Activated CD4-positive, CD25-positive, alpha-beta regulatory T cell (primary cell): ENCODE data around the gene PCDHA13.
"Not testable (repeated sequence)": the region's sequence is repeated elsewhere in the genome, so short reads cannot be mapped to it uniquely, and the experiment has no call there.

Experiments used
- DNase-seq, 4 experiments: peaks; one replicate each; lab custom pipeline; 2025; lab: John Stamatoyannopoulos, UW

The PCDHA13 gene

GRCh38 chr5:140881889-140882590 lies at the start of gene PCDHA13:
Gene PCDHA13 (plus strand): TSS chr5:140882124. CDS start chr5:140882269, 145 bp downstream.
- DNase-seq, result no peak

- DNase-seq, result no peak
These were observed 47.9 kb upstream of the PCDHA13 start, which contains the start of gene PCDHA7 for GRCh38 chr5:140833993-140834392. Gene PCDHA7 (plus strand): TSS chr5:140834269. CDS start chr5:140834384, 115 bp downstream.

GRCh38 chr5:140834439-140835008 lies 47.4 kb upstream of the PCDHA13 start:
- DNase-seq, result not testable (repeated sequence)

GRCh38 chr5:140835622-140836510 lies 46.1 kb upstream of the PCDHA13 start:
- no peak for DNase-seq

GRCh38 chr5:140840978-140841962 lies 40.7 kb upstream of the PCDHA13 start, which contains the start of gene PCDHA8:
Gene PCDHA8 (plus strand): TSS chr5:140841187. CDS start chr5:140841322, 135 bp downstream.
- DNase-seq, result no peak

- DNase-seq, result no peak
These were observed 38.9 kb upstream of the PCDHA13 start for GRCh38 chr5:140842798-140843733.

- DNase-seq, result not testable (repeated sequence)
These were observed 33.5 kb upstream of the PCDHA13 start, which contains the start of gene PCDHA9 for GRCh38 chr5:140848139-140849102. Gene PCDHA9 (plus strand): TSS chr5:140848382. CDS start chr5:140848496, 114 bp downstream.

GRCh38 chr5:140849831-140850634 lies 31.9 kb upstream of the PCDHA13 start:
- DNase-seq, result not testable (repeated sequence)

GRCh38 chr5:140855772-140856674 lies 25.9 kb upstream of the PCDHA13 start, which contains the start of gene PCDHA10:
Gene PCDHA10 (plus strand): TSS chr5:140855897. CDS start chr5:140856049, 152 bp downstream.
- no peak for DNase-seq

- no peak for DNase-seq
These were observed 24.5 kb upstream of the PCDHA13 start for GRCh38 chr5:140857177-140857986.

GRCh38 chr5:140857987-140858240 lies 24.0 kb upstream of the PCDHA13 start:
- DNase-seq, result no peak

- no peak for DNase-seq
These were observed 19.3 kb upstream of the PCDHA13 start for GRCh38 chr5:140862441-140863295.

GRCh38 chr5:140868721-140869554 lies 13.0 kb upstream of the PCDHA13 start, which contains the start of gene PCDHA11:
Gene PCDHA11 (plus strand): TSS chr5:140868957. CDS start chr5:140869104, 147 bp downstream.
- DNase-seq, result no peak

- no peak for DNase-seq
These were observed 12.4 kb upstream of the PCDHA13 start for GRCh38 chr5:140869555-140869886.
